DOHH2 (cell line): ENCODE measurements around the gene PCAT6.

Experiments
- CTCF ChIP-seq: fragments of 200-600 bp; sonication (generic); IDR thresholded peaks from one replicate; pipeline ENCODE4 v1.5.1; 2014; ENCODE audit warnings: antibody characterized with exemption, mild to moderate bottlenecking, low read depth, low read length; ENCODE audit not compliant: poor library complexity, severe bottlenecking
- EZH2phosphoT487 ChIP-seq: fragments of 200-600 bp; sonication (generic); IDR thresholded peaks from 2 replicates; pipeline ENCODE4 v1.6.1; 2017; ENCODE audit warnings: borderline replicate concordance, mild to moderate bottlenecking, antibody characterized with exemption, low read length, moderate library complexity, mixed read lengths

GRCh38 chr1:202804126-202804525 is 6.6 kb upstream of the PCAT6 start:
- TF ChIP-seq CTCF (no peak), EZH2phosphoT487 (no peak)
